B cell (primary cell): ENCODE measurements around the gene CRYAA.

Source experiments
- EZH2 ChIP-seq: IDR thresholded peaks from 2 replicates; pipeline ENCODE4 v1.6.1; 2012; ENCODE audit warnings: borderline replicate concordance, low read depth, mild to moderate bottlenecking, moderate library complexity, low read length; ENCODE audit not compliant: insufficient read depth, poor library complexity, severe bottlenecking
- TF ChIP-seq, protein P1 (sequence below): fragments of 200-600 bp; IDR thresholded peaks from one replicate; pipeline ENCODE4 v1.8.0; 2022; ENCODE audit warnings: antibody characterized with exemption, mild to moderate bottlenecking

DNA sequence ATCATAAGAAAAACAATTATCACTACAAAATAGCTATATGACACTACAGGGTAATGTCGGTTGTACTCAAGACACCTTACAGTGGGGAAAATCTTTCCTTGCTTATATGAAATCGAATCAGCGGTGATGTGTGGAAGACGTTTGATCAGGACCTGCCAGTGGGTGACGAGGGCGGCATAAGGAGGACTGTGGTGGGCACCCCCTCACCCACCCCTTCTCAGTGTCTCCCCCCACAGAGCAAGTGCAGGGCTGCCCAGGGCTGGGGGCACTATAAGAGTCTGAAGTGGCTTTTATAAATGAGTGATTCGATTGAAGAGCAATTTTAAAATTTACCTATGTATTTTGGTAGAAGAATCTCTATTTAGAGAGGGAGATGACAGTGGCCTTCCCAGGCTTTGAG lies 35.8 kb downstream of the CRYAA start:
- TF ChIP-seq, protein P1, sequence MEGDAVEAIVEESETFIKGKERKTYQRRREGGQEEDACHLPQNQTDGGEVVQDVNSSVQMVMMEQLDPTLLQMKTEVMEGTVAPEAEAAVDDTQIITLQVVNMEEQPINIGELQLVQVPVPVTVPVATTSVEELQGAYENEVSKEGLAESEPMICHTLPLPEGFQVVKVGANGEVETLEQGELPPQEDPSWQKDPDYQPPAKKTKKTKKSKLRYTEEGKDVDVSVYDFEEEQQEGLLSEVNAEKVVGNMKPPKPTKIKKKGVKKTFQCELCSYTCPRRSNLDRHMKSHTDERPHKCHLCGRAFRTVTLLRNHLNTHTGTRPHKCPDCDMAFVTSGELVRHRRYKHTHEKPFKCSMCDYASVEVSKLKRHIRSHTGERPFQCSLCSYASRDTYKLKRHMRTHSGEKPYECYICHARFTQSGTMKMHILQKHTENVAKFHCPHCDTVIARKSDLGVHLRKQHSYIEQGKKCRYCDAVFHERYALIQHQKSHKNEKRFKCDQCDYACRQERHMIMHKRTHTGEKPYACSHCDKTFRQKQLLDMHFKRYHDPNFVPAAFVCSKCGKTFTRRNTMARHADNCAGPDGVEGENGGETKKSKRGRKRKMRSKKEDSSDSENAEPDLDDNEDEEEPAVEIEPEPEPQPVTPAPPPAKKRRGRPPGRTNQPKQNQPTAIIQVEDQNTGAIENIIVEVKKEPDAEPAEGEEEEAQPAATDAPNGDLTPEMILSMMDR: no peak
- TF ChIP-seq EZH2: no peak
